ENCODE results near the gene CDC25C. TPM values are rescaled to one million over a fixed set of nuclear protein-coding genes. Genes with fewer than 3 reads are reported as not detected.

CDC25C gene
- total and polyA plus RNA-seq, 7 donors: 0.27 to 5.9 (median 1.7) TPM; not detected in 3

GRCh38 chr5:138316355-138316754 lies 15.2 kb downstream of the CDC25C start:
- Histone ChIP-seq H3K27me3 (no peaks in the 10 kb centered on the region), H3K9me3 (no peaks in the 10 kb centered on the region), H3K4me1 (no peaks in the 10 kb centered on the region), H3K4me3 (no peak overlapping the region), H3K36me3 (no peaks in the 10 kb centered on the region), H3K27ac (no peak overlapping the region)
- DNase-seq: no peak
- intact Hi-C loops (cut with DNase I): no loop called here
- TF ChIP-seq CTCF (IDR thresholded peaks at IDR 0.05): no peak
- TF ChIP-seq POLR2AphosphoS5 (IDR thresholded peaks at IDR 0.05): no peak
- TF ChIP-seq POLR2A (IDR thresholded peaks at IDR 0.05): no peak
- TF ChIP-seq EP300 (IDR thresholded peaks at IDR 0.05): no peak
- WGBS, 2 donors: 77 to 84% methylated on average over 3 of the region's 3 CpGs

- Histone ChIP-seq H3K36me3 (no peaks in the 10 kb centered on the region), H3K9me3 (no peaks in the 10 kb centered on the region), H3K4me3 (no peak overlapping the region), H3K27me3 (no peaks in the 10 kb centered on the region), H3K4me1 (no peaks in the 10 kb centered on the region), H3K27ac (no peak overlapping the region)
- WGBS, 2 donors: 93 to 95% methylated on average over 7 of the region's 7 CpGs
- TF ChIP-seq CTCF (IDR thresholded peaks at IDR 0.05) (no peak), EP300 (IDR thresholded peaks at IDR 0.05) (no peak), POLR2AphosphoS5 (IDR thresholded peaks at IDR 0.05) (no peak), POLR2A (IDR thresholded peaks at IDR 0.05) (no peak)
- intact Hi-C loops (cut with DNase I): no loop called here
- DNase-seq: no peak
Observed at GRCh38 chr5:138315751-138316278, 15.8 kb downstream of the CDC25C start.

GRCh38 chr5:138305797-138306196 lies 25.8 kb downstream of the CDC25C start:
- Histone ChIP-seq H3K9me3 (no peaks in the 10 kb centered on the region), H3K36me3 (no peaks in the 10 kb centered on the region), H3K27ac (no peak overlapping the region), H3K4me1 (no peaks in the 10 kb centered on the region), H3K27me3 (no peaks in the 10 kb centered on the region), H3K4me3 (no peak overlapping the region)
- no peak for TF ChIP-seq POLR2A (IDR thresholded peaks at IDR 0.05)
- TF ChIP-seq CTCF (IDR thresholded peaks at IDR 0.05): no peak
- TF ChIP-seq EP300 (IDR thresholded peaks at IDR 0.05): no peak
- TF ChIP-seq POLR2AphosphoS5 (IDR thresholded peaks at IDR 0.05): no peak
- WGBS, 2 donors: 64 to 76% methylated on average over 1 of the region's 1 CpG
- no peak for DNase-seq
- intact Hi-C loops (cut with DNase I): no loop called here

- Histone ChIP-seq H3K27me3 (no peaks in the 10 kb centered on the region), H3K4me1 (no peaks in the 10 kb centered on the region), H3K36me3 (no peaks in the 10 kb centered on the region), H3K4me3 (no peak overlapping the region), H3K27ac (no peak overlapping the region), H3K9me3 (no peaks in the 10 kb centered on the region)
- intact Hi-C loops (cut with DNase I): no loop called here
- no peak for DNase-seq
- no peak for TF ChIP-seq EP300 (IDR thresholded peaks at IDR 0.05)
- no peak for TF ChIP-seq POLR2A (IDR thresholded peaks at IDR 0.05)
- no peak for TF ChIP-seq CTCF (IDR thresholded peaks at IDR 0.05)
- TF ChIP-seq POLR2AphosphoS5 (IDR thresholded peaks at IDR 0.05): no peak
- 86 to 90% methylated on average over 6 of the region's 6 CpGs for WGBS, 2 donors
Observed at GRCh38 chr5:138303372-138303771, 28.2 kb downstream of the CDC25C start.

- TF ChIP-seq EP300 (IDR thresholded peaks at IDR 0.05) (no peak), CTCF (IDR thresholded peaks at IDR 0.05) (no peak), POLR2AphosphoS5 (IDR thresholded peaks at IDR 0.05) (no peak), POLR2A (IDR thresholded peaks at IDR 0.05) (no peak)
- intact Hi-C loops (cut with DNase I): no loop called here
- H3K36me3 ChIP-seq: no peaks in the 10 kb centered on the region
- H3K4me1 ChIP-seq: no peaks in the 10 kb centered on the region
- 89 to 90% methylated on average over 3 of the region's 3 CpGs for WGBS, 2 donors
- no peak overlapping the region for H3K4me3 ChIP-seq
- no peaks in the 10 kb centered on the region for H3K27me3 ChIP-seq
- DNase-seq: no peak
- no peaks in the 10 kb centered on the region for H3K9me3 ChIP-seq
- H3K27ac ChIP-seq: no peak overlapping the region
Observed at GRCh38 chr5:138289296-138289695, 42.3 kb downstream of the CDC25C start.

All from sigmoid colon (tissue), 7 donors.